Coronary artery (tissue), 2 donors: ENCODE data around the gene AUTS2.

ENCODE experiments used
- DNase-seq: peaks from one replicate; pipeline ENCODE4 v3.0.0-alpha.2; 2017; ENCODE audit warnings: low spot score
- H3K27ac ChIP-seq, 2 donors: fragments of 200-600 bp; sonication (generic); one replicate each; pipeline ENCODE4 v1.5.1; 2016 to 2019
- H3K4me3 ChIP-seq: fragments of 200-600 bp; sonication (generic); 2 replicates; pipeline ENCODE4 v1.5.1; 2016; ENCODE audit warnings: mild to moderate bottlenecking, moderate library complexity
- TF ChIP-seq, protein P1 (sequence below): fragments of 200-600 bp; sonication (generic); IDR thresholded peaks from one replicate; pipeline ENCODE4 v1.5.1; 2019; ENCODE audit warnings: antibody characterized with exemption

AUTS2 gene

DNA sequence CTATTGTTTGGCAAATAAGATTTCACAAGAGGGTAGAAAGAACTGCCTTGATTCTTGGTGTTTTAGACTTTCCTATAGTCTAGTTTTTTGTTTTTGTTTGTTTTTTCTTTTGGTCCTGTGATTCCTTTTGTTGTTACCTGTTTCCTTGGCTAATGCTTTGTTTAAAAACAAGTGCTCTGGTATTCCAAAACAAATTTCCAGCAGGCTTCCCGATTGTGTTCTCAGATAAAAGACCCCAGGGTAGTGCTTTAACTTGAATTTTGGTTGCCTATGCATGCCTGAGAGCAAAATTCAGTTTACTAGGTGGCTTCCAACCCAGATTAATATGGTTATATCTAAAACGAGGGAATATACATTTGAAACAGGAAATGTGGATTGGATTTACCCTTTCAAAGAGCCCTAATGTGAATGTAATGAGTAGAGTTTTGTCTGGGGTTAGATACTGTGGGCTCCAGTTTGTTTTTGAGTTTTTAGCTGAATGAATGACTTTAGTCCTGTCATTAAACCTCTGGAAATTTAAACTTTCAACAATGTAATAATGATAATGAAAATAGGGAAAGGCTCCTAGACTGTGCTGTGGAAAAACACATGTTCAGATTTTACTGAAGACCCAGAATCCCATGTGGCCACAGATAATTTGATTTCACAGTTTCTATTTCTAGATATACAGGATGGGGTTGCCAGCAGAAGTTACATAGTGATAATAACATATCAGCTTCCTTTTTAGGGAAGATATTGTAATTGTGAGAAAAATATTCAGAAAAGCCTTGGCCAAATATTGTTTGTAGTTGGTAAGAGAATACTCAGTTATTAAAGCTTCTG, 23.9 kb downstream of the AUTS2 start:
- no peak for DNase-seq
- TF ChIP-seq, protein P1, sequence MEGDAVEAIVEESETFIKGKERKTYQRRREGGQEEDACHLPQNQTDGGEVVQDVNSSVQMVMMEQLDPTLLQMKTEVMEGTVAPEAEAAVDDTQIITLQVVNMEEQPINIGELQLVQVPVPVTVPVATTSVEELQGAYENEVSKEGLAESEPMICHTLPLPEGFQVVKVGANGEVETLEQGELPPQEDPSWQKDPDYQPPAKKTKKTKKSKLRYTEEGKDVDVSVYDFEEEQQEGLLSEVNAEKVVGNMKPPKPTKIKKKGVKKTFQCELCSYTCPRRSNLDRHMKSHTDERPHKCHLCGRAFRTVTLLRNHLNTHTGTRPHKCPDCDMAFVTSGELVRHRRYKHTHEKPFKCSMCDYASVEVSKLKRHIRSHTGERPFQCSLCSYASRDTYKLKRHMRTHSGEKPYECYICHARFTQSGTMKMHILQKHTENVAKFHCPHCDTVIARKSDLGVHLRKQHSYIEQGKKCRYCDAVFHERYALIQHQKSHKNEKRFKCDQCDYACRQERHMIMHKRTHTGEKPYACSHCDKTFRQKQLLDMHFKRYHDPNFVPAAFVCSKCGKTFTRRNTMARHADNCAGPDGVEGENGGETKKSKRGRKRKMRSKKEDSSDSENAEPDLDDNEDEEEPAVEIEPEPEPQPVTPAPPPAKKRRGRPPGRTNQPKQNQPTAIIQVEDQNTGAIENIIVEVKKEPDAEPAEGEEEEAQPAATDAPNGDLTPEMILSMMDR: no peak
- no peak overlapping the region for H3K4me3 ChIP-seq
- no peak overlapping the region for H3K27ac ChIP-seq

GRCh38 chr7:69622960-69623359, 24.7 kb downstream of the AUTS2 start:
- H3K27ac ChIP-seq: no peak overlapping the region
- DNase-seq: no peak
- TF ChIP-seq, protein P1: no peak

DNA sequence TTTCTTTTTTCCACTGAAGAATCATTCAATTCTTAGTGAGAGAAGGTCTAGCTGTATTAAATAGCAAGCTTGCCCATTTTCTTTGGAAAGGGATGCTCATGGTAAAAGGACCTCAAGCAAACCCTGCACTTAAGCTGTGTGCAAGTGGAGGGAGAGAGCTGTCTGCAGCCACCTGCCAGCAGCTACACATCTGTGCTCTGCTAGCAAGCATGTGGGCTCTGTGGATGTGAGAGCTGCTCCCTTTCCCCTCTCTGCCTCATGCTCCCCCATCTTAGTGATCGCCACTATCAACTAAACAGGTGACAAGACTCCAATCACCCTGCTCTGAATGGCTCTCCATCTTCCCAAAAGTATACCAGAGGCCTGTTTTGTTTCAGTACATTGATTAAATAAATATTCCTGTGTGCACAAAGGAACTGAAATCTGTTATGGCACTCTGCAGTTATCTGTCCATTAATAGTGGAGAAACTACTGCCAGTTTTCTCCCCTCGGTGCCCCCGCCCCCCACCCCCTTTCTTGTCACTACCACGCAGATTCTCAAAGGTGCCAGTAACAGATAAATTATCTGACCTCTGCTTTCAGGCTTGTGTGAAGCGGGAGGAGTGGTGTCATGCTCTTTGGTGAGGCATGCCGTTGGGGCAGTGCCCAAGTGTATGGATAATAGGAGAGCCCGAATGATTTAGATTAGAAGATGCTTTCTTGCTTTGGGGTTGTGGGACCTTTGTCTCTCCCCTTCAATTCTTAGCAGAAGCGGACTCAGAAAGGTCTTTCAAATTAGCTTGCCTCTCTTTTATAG, 26.4 kb downstream of the AUTS2 start:
- no peak overlapping the region for H3K27ac ChIP-seq
- H3K4me3 ChIP-seq: no peak overlapping the region
- no peak for DNase-seq
- TF ChIP-seq, protein P1: no peak

More at GRCh38 chr7:69622960-69623359, 24.7 kb downstream of the AUTS2 start:
- no peak overlapping the region for H3K4me3 ChIP-seq

DNA sequence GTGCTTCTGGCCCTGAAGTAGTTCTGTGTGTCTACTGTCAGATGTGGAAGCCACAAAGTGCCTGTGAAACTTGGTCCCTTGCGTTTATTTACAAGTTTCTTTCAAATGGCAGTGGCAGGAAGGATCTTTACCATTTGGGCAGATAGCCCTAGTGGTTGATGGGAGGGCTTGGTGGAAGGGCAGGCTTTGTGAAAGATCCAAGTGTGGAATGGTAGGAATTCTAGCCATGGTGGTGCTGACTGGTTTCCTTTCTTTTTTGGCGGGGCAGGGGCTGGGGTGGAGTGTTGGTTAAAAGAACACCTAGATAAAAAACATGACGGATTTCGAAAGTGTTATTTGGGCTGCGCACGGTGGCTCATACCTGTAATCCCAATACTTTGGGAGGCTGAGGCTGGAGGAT, 27.0 kb downstream of the AUTS2 start:
- DNase-seq: no peak
- Histone ChIP-seq H3K27ac (no peak overlapping the region), H3K4me3 (no peak overlapping the region)
- TF ChIP-seq, protein P1: no peak

DNA sequence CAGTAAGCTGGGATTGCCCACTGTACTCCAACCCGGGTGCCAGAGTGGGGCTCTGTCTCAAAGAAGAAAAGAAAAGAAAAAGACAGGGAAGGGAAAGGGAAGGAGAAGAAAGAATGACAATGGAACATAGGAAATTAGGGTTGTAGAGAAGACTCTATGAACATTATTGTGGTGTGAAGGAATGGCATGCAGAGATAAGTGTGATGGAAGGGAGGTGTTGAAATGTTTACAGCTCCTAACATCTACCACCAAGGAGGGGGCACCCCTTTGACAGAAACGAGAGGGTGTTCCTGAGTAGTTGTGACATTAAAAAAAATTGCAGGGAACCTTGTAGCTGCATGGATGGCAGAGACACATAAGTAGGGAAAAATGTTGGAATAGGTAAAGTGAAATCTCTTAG, 27.5 kb downstream of the AUTS2 start:
- no peak overlapping the region for H3K27ac ChIP-seq
- DNase-seq: no peak
- no peak overlapping the region for H3K4me3 ChIP-seq
- TF ChIP-seq, protein P1: no peak

GRCh38 chr7:69630292-69630691, 32.0 kb downstream of the AUTS2 start:
- no peak for DNase-seq
- TF ChIP-seq, protein P1: no peak
- H3K4me3 ChIP-seq: no peak overlapping the region
- no peak overlapping the region for H3K27ac ChIP-seq
